Measurements from ENCODE around the gene CBX4. TPM values are rescaled to one million over a fixed set of nuclear protein-coding genes. Genes with fewer than 3 reads are reported as not detected.

The CBX4 gene
- polyA plus RNA-seq, 1 of the 3 experiments (the other 2 are of a cell fraction) = 21.9 TPM

DNA sequence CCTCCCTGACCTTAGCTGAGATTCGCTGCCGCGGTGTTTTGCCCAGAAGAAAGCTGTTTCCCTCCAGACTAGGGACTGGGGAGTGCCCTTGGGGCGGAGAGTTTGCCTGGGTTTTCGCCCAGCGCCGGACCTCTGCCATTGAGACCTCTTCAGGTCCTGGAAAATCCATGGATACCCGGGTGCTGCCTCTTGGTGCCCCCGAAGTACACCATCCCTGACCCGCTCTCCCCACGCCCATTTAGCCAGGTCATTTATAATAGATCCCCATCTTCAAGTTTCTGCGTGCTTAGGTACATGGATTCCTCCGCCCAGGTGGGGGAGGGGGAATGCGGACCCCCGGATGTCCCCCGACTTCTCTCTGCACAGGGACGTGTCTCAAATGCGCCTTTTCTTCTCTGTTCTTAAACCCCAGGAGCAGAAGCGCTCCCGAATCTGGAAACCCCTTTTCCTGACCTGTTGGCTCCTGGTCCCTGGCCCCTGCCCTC is 27.3 kb downstream of the CBX4 start:
- DNase-seq = no peak
- Histone ChIP-seq H3F3A (replicated peaks; ENCODE audit: insufficient read depth) (peaks cover 19% of the 10 kb centered on the region), H3K4me2 (peak overlapping the region; percentile 100), H3K9me2 (no peaks in the 10 kb centered on the region), H3K27me3 (ENCODE audit: insufficient read depth) (peaks cover 30% of the 10 kb centered on the region), H2AFZ (ENCODE audit: low read depth) (peak overlapping the region; percentile 72), H3K9me3 (no peaks in the 10 kb centered on the region), H4K20me1 (ENCODE audit: insufficient read depth) (no peaks in the 10 kb centered on the region), H3K4me3 (ENCODE audit: low read depth in 2 of 2, low read length in 1 of 2) (peak overlapping the region; percentile 50 to 51), H3K79me2 (ENCODE audit: insufficient read depth) (no peaks in the 10 kb centered on the region), H3K4me1 (ENCODE audit: control insufficient read depth in 1 of 2, insufficient read depth in 2 of 2, low read depth in 1 of 2, low read length in 1 of 2) (peaks cover 15 to 41% of the 10 kb centered on the region in 2 experiments), H3K27ac (ENCODE audit: low read depth in 2 of 2, low read length in 1 of 2) (peak overlapping the region in 1 of 2 experiments; percentile 90; a peak in 2 of 4 replicates), H3K36me3 (replicated peaks in 1 of 2; ENCODE audit: control insufficient read depth in 1 of 2, insufficient read depth in 2 of 2, low read length in 1 of 2) (no peaks in the 10 kb centered on the region), H3K9ac (no peak overlapping the region)
- 57% methylated on average over 20 of the region's 20 CpGs for WGBS (ENCODE audit: low lambda C conversion rate)
- ChIA-PET CTCF (interaction anchor here (0.6 to 14.7 kb wide), 41 partner anchors 8 to 290 kb away, joined by 3 to 274 read pairs (median 5); partner anchors contain the start of genes CBX2, CBX4, CBX8 and GAA), POLR2A (interaction anchor here (0.9 to 6.9 kb wide), 14 partner anchors 14 to 174 kb away, joined by 3 to 93 read pairs (median 4); partner anchors contain the start of genes CBX4 and CBX8)
- TF ChIP-seq NRF1 (IDR thresholded peaks at IDR 0.05; ENCODE audit: low read depth, low read length) (no peak), POLR2AphosphoS5 (IDR thresholded peaks at IDR 0.05; ENCODE audit: low read depth, low read length) (no peak), CHD2 (IDR thresholded peaks at IDR 0.05; ENCODE audit: low read length, partially characterized antibody) (no peak), RXRA (IDR thresholded peaks at IDR 0.05; ENCODE audit: borderline replicate concordance, low read depth) (no peak), RAD21 (IDR thresholded peaks at IDR 0.05; ENCODE audit: low read length) (no peak), SIN3A (IDR thresholded peaks at IDR 0.05; ENCODE audit: borderline replicate concordance, low read depth, low read length) (no peak), SMC3 (IDR thresholded peaks at IDR 0.05; ENCODE audit: low read depth, low read length) (no peak), JUND (IDR thresholded peaks at IDR 0.05) (no peak), EZH2phosphoT487 (IDR thresholded peaks at IDR 0.05; ENCODE audit: borderline replicate concordance, low read depth) (no peak), ELF1 (IDR thresholded peaks at IDR 0.05) (no peak), TEAD4 (IDR thresholded peaks at IDR 0.05; ENCODE audit: borderline replicate concordance, insufficient read depth) (no peak), GATA2 (CRISPR knock-in tag; IDR thresholded peaks at IDR 0.05) (no peak), FOXJ3 (CRISPR knock-in tag; IDR thresholded peaks at IDR 0.05) (no peak), EP300 (IDR thresholded peaks at IDR 0.05; ENCODE audit: borderline replicate concordance in 1 of 2, low read depth in 1 of 2, low read length in 1 of 2) (no peak)
- TF ChIP-seq, protein P1, sequence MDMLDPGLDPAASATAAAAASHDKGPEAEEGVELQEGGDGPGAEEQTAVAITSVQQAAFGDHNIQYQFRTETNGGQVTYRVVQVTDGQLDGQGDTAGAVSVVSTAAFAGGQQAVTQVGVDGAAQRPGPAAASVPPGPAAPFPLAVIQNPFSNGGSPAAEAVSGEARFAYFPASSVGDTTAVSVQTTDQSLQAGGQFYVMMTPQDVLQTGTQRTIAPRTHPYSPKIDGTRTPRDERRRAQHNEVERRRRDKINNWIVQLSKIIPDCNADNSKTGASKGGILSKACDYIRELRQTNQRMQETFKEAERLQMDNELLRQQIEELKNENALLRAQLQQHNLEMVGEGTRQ (IDR thresholded peaks at IDR 0.05; ENCODE audit: borderline replicate concordance, low read depth, low read length) = no peak
- TF ChIP-seq, protein P2, sequence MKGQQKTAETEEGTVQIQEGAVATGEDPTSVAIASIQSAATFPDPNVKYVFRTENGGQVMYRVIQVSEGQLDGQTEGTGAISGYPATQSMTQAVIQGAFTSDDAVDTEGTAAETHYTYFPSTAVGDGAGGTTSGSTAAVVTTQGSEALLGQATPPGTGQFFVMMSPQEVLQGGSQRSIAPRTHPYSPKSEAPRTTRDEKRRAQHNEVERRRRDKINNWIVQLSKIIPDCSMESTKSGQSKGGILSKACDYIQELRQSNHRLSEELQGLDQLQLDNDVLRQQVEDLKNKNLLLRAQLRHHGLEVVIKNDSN (IDR thresholded peaks at IDR 0.05; ENCODE audit: borderline replicate concordance, low read depth) = no peak
- TF ChIP-seq, protein P3, sequence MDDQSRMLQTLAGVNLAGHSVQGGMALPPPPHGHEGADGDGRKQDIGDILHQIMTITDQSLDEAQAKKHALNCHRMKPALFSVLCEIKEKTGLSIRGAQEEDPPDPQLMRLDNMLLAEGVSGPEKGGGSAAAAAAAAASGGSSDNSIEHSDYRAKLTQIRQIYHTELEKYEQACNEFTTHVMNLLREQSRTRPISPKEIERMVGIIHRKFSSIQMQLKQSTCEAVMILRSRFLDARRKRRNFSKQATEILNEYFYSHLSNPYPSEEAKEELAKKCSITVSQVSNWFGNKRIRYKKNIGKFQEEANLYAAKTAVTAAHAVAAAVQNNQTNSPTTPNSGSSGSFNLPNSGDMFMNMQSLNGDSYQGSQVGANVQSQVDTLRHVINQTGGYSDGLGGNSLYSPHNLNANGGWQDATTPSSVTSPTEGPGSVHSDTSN (IDR thresholded peaks at IDR 0.05) = no peak
- TF ChIP-seq, protein P4, sequence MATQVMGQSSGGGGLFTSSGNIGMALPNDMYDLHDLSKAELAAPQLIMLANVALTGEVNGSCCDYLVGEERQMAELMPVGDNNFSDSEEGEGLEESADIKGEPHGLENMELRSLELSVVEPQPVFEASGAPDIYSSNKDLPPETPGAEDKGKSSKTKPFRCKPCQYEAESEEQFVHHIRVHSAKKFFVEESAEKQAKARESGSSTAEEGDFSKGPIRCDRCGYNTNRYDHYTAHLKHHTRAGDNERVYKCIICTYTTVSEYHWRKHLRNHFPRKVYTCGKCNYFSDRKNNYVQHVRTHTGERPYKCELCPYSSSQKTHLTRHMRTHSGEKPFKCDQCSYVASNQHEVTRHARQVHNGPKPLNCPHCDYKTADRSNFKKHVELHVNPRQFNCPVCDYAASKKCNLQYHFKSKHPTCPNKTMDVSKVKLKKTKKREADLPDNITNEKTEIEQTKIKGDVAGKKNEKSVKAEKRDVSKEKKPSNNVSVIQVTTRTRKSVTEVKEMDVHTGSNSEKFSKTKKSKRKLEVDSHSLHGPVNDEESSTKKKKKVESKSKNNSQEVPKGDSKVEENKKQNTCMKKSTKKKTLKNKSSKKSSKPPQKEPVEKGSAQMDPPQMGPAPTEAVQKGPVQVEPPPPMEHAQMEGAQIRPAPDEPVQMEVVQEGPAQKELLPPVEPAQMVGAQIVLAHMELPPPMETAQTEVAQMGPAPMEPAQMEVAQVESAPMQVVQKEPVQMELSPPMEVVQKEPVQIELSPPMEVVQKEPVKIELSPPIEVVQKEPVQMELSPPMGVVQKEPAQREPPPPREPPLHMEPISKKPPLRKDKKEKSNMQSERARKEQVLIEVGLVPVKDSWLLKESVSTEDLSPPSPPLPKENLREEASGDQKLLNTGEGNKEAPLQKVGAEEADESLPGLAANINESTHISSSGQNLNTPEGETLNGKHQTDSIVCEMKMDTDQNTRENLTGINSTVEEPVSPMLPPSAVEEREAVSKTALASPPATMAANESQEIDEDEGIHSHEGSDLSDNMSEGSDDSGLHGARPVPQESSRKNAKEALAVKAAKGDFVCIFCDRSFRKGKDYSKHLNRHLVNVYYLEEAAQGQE (IDR thresholded peaks at IDR 0.05; ENCODE audit: low read depth, low read length) = no peak
- TF ChIP-seq, protein P5, sequence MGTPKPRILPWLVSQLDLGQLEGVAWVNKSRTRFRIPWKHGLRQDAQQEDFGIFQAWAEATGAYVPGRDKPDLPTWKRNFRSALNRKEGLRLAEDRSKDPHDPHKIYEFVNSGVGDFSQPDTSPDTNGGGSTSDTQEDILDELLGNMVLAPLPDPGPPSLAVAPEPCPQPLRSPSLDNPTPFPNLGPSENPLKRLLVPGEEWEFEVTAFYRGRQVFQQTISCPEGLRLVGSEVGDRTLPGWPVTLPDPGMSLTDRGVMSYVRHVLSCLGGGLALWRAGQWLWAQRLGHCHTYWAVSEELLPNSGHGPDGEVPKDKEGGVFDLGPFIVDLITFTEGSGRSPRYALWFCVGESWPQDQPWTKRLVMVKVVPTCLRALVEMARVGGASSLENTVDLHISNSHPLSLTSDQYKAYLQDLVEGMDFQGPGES (IDR thresholded peaks at IDR 0.05; ENCODE audit: low read depth, low read length) = no peak
- TF ChIP-seq, protein P6, sequence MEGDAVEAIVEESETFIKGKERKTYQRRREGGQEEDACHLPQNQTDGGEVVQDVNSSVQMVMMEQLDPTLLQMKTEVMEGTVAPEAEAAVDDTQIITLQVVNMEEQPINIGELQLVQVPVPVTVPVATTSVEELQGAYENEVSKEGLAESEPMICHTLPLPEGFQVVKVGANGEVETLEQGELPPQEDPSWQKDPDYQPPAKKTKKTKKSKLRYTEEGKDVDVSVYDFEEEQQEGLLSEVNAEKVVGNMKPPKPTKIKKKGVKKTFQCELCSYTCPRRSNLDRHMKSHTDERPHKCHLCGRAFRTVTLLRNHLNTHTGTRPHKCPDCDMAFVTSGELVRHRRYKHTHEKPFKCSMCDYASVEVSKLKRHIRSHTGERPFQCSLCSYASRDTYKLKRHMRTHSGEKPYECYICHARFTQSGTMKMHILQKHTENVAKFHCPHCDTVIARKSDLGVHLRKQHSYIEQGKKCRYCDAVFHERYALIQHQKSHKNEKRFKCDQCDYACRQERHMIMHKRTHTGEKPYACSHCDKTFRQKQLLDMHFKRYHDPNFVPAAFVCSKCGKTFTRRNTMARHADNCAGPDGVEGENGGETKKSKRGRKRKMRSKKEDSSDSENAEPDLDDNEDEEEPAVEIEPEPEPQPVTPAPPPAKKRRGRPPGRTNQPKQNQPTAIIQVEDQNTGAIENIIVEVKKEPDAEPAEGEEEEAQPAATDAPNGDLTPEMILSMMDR (IDR thresholded peaks at IDR 0.05) = no peak

All from SK-N-SH (cell line).